Endometrial microvascular endothelial cells (primary cell): ENCODE measurements around the gene RXFP1. TPM values are rescaled to one million over a fixed set of nuclear protein-coding genes. Genes with fewer than 3 reads are reported as not detected.

Experiments
- in situ Hi-C: cut with HindIII; loops from 2 replicates; pipeline ENCODE4 v1.10.0; 2017; ENCODE audit warnings: low sequenced_read_pairs, low pct_unique_long_range_greater_than_20kb; ENCODE audit errors: inconsistent ontology term
- total RNA-seq: library from RNA; depleted of rRNA; stranded (reverse); fragments of >200 nt; gene quantifications from one replicate; pipeline ENCODE4 v1.2.3, GENCODE V29; 2015; ENCODE audit errors: inconsistent ontology term

The RXFP1 gene
- 15.2 TPM for total RNA-seq

- in situ Hi-C loops = no loop called here
These were observed at the start of gene RXFP1 for GRCh38 chr4:158521484-158522088. Gene RXFP1, plus strand, starts transcription at chr4:158521882. Its CDS starts 95 bp downstream, at chr4:158521977.

GRCh38 chr4:158481811-158482210 lies 39.9 kb upstream of the RXFP1 start:
- in situ Hi-C loops = no loop called here

DNA sequence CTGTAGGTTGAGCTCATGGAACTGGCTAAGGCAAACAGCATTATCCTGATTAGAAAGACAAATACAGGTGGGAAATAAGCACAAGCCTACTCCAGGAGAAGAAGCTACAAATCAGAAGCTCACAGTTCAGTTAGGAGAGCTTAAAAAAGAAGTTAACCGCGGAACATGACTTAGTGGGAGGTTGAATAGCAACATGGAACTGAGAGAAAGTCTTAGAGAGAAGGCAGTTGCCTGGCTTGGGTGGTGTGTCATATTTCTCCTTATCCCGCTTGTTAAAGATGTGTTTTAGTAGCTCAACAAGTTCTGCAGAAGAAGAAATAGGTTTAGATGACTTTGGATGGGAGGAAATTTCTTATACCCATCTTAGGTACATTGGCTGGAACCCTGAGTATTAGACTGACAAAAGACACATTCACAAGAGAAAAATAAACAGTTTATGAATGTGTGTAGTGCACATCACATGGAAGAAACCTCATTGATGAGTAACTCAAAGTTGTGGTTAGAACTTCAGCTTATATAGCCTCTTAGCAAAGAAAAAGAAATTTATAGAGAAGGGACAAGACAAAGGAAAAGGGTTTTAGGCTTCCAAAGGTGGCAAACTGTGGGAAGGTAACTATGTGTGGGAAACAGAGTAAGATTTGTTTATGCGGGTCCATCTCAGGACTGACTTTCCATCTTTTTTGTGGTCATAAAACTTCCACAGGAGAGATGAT lies 37.4 kb upstream of the RXFP1 start:
- in situ Hi-C loops = no loop called here

- in situ Hi-C loops = no loop called here
These were observed 31.1 kb upstream of the RXFP1 start for GRCh38 chr4:158490629-158491028.

- in situ Hi-C loops = no loop called here
These were observed 29.3 kb upstream of the RXFP1 start for GRCh38 chr4:158492391-158492790.

- in situ Hi-C loops = no loop called here
These were observed 25.5 kb upstream of the RXFP1 start for GRCh38 chr4:158496030-158496741.

DNA sequence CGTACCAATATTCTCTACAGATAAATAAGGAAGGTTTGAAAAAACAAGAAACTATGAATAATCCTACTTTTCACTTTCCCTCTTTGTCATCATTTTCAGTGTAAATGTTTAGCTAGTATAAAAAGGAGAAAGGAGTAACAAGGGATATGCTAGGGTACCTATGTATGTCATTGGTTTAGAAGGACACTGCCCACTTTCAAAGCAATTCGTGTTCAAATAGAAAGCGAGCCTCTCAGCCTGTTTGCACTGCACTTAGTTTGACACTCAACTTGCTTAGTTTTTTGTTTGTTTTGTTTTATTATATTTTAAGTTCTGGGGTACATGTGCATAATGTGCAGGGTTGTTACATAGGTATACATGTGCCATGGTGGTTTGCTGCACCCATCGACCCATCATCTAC lies 21.6 kb upstream of the RXFP1 start:
- in situ Hi-C loops = no loop called here

GRCh38 chr4:158513256-158513655 lies 8.4 kb upstream of the RXFP1 start:
- in situ Hi-C loops = no loop called here

GRCh38 chr4:158519226-158519625 lies 2.5 kb upstream of the RXFP1 start:
- in situ Hi-C loops = no loop called here

DNA sequence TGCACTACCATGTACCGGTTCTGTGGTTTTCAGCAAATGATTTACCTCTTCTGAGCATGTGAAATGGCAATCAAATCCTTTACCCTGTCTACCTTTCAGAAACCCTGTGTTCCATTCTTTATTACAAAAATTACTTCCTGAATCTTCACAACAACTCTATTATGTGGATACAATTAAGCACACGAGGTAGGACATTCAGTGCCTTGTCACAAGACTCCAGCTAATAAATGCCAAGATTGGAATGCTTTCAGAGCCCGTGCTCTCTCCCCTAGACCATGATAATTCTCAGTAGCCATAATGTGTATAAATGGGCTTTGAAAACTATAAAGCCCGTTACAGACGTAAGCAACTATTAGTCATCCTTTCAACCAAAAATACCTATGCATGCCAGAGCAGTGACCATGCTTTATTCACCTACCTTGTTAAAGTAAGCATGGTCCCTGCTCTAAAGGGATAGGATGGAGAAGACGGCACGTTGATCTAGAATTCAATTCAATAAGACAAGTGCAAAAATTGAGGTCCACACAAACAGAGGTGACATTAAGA lies 2.4 kb downstream of the RXFP1 start:
- in situ Hi-C loops = no loop called here

DNA sequence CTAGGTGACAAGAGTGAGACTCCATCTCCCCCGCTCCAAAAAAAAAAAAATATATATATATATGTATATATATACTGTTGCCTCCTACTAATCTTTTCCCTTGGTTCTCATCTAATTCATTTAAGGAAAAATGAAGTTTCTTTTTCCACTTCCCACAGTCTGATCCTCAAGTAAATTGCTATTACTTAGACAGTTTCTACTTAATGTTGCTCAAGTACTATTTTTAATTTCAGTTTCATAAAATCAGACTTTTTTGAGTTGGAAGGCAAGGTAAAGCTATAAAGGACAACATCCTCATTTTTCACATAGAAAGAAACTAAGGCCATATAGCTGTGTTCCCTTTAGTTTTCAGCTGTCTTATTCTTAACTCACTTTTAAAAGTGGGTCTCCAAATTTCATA lies 5.8 kb downstream of the RXFP1 start:
- in situ Hi-C loops = no loop called here

GRCh38 chr4:158529505-158529904 lies 7.8 kb downstream of the RXFP1 start:
- in situ Hi-C loops = no loop called here

DNA sequence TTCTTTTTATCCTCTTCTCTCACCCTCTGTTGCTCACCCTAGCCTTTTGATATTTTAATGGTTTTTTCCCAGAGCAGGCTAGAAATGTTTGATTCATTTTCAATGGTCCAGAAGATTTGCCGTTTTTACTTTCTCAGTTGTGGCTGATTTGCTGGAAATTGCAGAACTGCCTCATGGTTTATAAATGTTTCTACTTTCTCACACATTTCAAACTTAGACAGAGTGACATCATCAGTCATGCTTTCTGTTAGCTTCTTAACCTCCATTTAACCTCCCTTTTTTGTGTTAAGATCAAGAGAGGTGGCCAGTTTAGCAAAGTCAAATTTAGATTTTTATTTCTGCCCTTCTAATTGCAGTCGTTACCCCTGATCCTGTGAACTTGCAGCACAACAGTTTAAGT lies 8.7 kb downstream of the RXFP1 start:
- in situ Hi-C loops = no loop called here

- in situ Hi-C loops = no loop called here
These were observed 9.2 kb downstream of the RXFP1 start for GRCh38 chr4:158530898-158531297.

GRCh38 chr4:158532556-158533231 lies 11.0 kb downstream of the RXFP1 start:
- in situ Hi-C loops = no loop called here

DNA sequence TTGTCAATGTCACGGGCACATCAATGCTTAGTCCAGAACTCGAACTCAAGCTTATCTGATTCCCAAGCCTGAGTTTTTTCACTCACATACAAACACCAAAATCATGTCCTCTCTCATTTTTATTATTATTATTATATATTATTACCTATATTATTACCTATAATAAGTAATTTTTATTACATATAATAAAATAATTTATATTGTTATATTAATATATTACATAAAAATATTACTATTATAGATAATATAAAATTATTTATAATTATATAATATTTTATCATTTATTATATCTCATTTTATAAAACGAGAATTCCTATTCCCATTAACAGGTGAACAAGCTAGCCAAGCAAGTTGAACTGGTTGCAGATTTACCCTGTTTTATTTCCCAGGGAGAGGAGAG lies 13.0 kb downstream of the RXFP1 start:
- in situ Hi-C loops = no loop called here

- in situ Hi-C loops = no loop called here
These were observed 13.5 kb downstream of the RXFP1 start for GRCh38 chr4:158535130-158535614.

- in situ Hi-C loops = no loop called here
These were observed 15.2 kb downstream of the RXFP1 start for GRCh38 chr4:158536833-158537232.

GRCh38 chr4:158538176-158538575 lies 16.5 kb downstream of the RXFP1 start:
- in situ Hi-C loops = no loop called here
